Breast epithelium (tissue), 3 donors: Measurements from ENCODE around the gene ATP8B1.

ENCODE experiments used
- CTCF ChIP-seq, 3 donors: fragments of 450-650 bp; IDR thresholded peaks; one replicate each; pipeline ENCODE4 v1.5.1; 2016 to 2017; ENCODE audit warnings: antibody characterized with exemption in 3 of 3, mild to moderate bottlenecking in 3 of 3, moderate library complexity in 3 of 3
- POLR2A ChIP-seq: fragments of 450-650 bp; IDR thresholded peaks from one replicate; pipeline ENCODE4 v1.6.1; 2016; ENCODE audit warnings: antibody characterized with exemption, mild to moderate bottlenecking, moderate library complexity

- TF ChIP-seq CTCF (IDR thresholded peaks at IDR 0.05) = no peak
- no peak for TF ChIP-seq POLR2A
Observed at GRCh38 chr18:57793302-57793986, 9.7 kb downstream of the ATP8B1 start.
